K562 (cell line): Measurements from ENCODE around the gene PDIA2. TPM values are rescaled to one million over a fixed set of nuclear protein-coding genes. Genes with fewer than 3 reads are reported as not detected.

Experiments used
- BMI1 ChIP-seq: fragments of 150-350 bp; IDR thresholded peaks from 2 replicates; pipeline ENCODE4 v1.6.1; 2014; ENCODE audit warnings: low read length
- CBX1 ChIP-seq: sonication (generic); IDR thresholded peaks from 2 replicates; pipeline ENCODE4 v1.6.1; 2016; ENCODE audit warnings: antibody characterized with exemption, low read depth, mild to moderate bottlenecking
- CHCHD3 ChIP-seq: fragments of 250-450 bp; sonication (Bioruptor Pico); IDR thresholded peaks from 2 replicates; pipeline ENCODE4 v2.1.2; 2022; ENCODE audit warnings: mild to moderate bottlenecking
- CTBP1 ChIP-seq: fragments of 450-650 bp; IDR thresholded peaks from 2 replicates; pipeline ENCODE4 v1.6.1; 2016; ENCODE audit warnings: borderline replicate concordance
- ELF2 ChIP-seq: fragments of 250-450 bp; sonication (Bioruptor Pico); IDR thresholded peaks from 2 replicates; pipeline ENCODE4 v1.5.0; 2021; ENCODE audit warnings: mild to moderate bottlenecking
- ERF ChIP-seq: fragments of 450-650 bp; formaldehyde crosslinking; IDR thresholded peaks from 2 replicates; pipeline ENCODE4 v1.4.0; 2020; ENCODE audit warnings: mild to moderate bottlenecking, mixed read lengths
- GATA2 ChIP-seq: sonication (generic); formaldehyde crosslinking; IDR thresholded peaks from 2 replicates; pipeline ENCODE4 v1.4.0; 2020; ENCODE audit warnings: mild to moderate bottlenecking, missing genetic modification reagents
- GTF2A2 ChIP-seq: IDR thresholded peaks from 2 replicates; pipeline ENCODE4 v1.6.1; 2016; ENCODE audit warnings: mild to moderate bottlenecking, missing genetic modification characterization, missing compliant biosample characterization
- KAT8 ChIP-seq: fragments of 450-650 bp; IDR thresholded peaks from 2 replicates; pipeline ENCODE4 v1.6.1; 2016; ENCODE audit warnings: low read depth, mild to moderate bottlenecking
- KDM4B ChIP-seq, 2 experiments: fragments of 450-650 bp in 1 of 2; sonication (generic) in 1 of 2; IDR thresholded peaks; 2 replicates each; pipeline ENCODE4 v1.6.1; 2016 to 2017; ENCODE audit warnings: borderline replicate concordance in 2 of 2, antibody characterized with exemption in 1 of 2, low read depth in 1 of 2, mild to moderate bottlenecking in 1 of 2
- KLF6 ChIP-seq: fragments of 250-450 bp; sonication (Bioruptor Pico); IDR thresholded peaks from 2 replicates; pipeline ENCODE4 v1.4.0; 2020; ENCODE audit warnings: mild to moderate bottlenecking, moderate library complexity, borderline replicate concordance
- NFE2L1 ChIP-seq: fragments of 450-650 bp; IDR thresholded peaks from 2 replicates; pipeline ENCODE4 v1.6.1; 2016; ENCODE audit warnings: missing genetic modification characterization, low read depth, mild to moderate bottlenecking, missing compliant biosample characterization, moderate library complexity, borderline replicate concordance
- NR2C1 ChIP-seq, 2 experiments: fragments of 450-650 bp; IDR thresholded peaks; 2 replicates each; pipeline ENCODE4 v1.6.1; 2017; ENCODE audit warnings: mild to moderate bottlenecking in 2 of 2, antibody characterized with exemption in 1 of 2, inconsistent platforms in 1 of 2, missing compliant biosample characterization in 1 of 2, missing genetic modification characterization in 1 of 2
- NR4A1 ChIP-seq, 2 experiments: fragments of 250-450 bp in 1 of 2; fragments of 450-650 bp in 1 of 2; sonication (Bioruptor Pico) in 1 of 2; IDR thresholded peaks; 2 replicates each; pipeline versions ENCODE4 v1.4.0 to v1.6.1; 2016 to 2020; ENCODE audit warnings: mild to moderate bottlenecking in 2 of 2, missing compliant biosample characterization in 1 of 2, missing genetic modification characterization in 1 of 2, moderate library complexity in 1 of 2
- PML ChIP-seq: IDR thresholded peaks from 2 replicates; pipeline ENCODE4 v1.6.1; 2012; ENCODE audit warnings: low read length, inconsistent platforms
- POLR2B ChIP-seq: fragments of 450-650 bp; IDR thresholded peaks from 2 replicates; pipeline ENCODE4 v1.6.1; 2018; ENCODE audit warnings: low read depth; ENCODE audit not compliant: partially characterized antibody
- RFX1 ChIP-seq: fragments of 450-650 bp; IDR thresholded peaks from 2 replicates; pipeline ENCODE4 v1.6.1; 2016; ENCODE audit warnings: mild to moderate bottlenecking, moderate library complexity
- SOX6 ChIP-seq: fragments of 450-650 bp; IDR thresholded peaks from 2 replicates; pipeline ENCODE4 v1.6.1; 2014; ENCODE audit warnings: mild to moderate bottlenecking
- TEAD2 ChIP-seq: fragments of 450-650 bp; IDR thresholded peaks from 2 replicates; pipeline ENCODE4 v1.6.1; 2016; ENCODE audit warnings: missing genetic modification characterization, control low read depth, missing compliant biosample characterization
- ZBTB5 ChIP-seq: fragments of 450-650 bp; IDR thresholded peaks from 2 replicates; pipeline ENCODE4 v1.6.1; 2017; ENCODE audit warnings: antibody characterized with exemption
- ZNF165 ChIP-seq: fragments of 250-450 bp; sonication (Bioruptor Pico); IDR thresholded peaks from 2 replicates; pipeline ENCODE4 v1.4.0; 2020; ENCODE audit warnings: borderline replicate concordance
- ZNF316 ChIP-seq: fragments of 450-650 bp; IDR thresholded peaks from 2 replicates; pipeline ENCODE4 v1.6.1; 2016
- polyA plus RNA-seq, 8 experiments: library from polyadenylated mRNA; depleted of rRNA in 4 of 8; stranded (reverse) in 5 of 8; unstranded in 3 of 8; fragments of >200 nt; fragmentation: Nextera tagmentation in 2 of 8; fragmentation: Illumina TruSeq in 1 of 8; extraction: Ambion mirVana in 2 of 8; extraction: Trizol in 1 of 8; gene quantifications; 2 replicates each; pipeline versions ENCODE4 v1.2.1 to v1.2.3, GENCODE V29; 2011 to 2014; ENCODE audit warnings: inconsistent platforms in 1 of 8, missing spikeins in 1 of 8
- total RNA-seq, 7 experiments: library from RNA; depleted of rRNA in 6 of 7; stranded (reverse); fragments of >200 nt in 6 of 7; fragmentation: Illumina TruSeq in 2 of 7; extraction: Trizol in 2 of 7; gene quantifications; 2 replicates each; pipeline versions ENCODE4 v1.2.1 to v1.2.3, GENCODE V29; 2011 to 2021; ENCODE audit warnings: low replicate concordance in 1 of 7
- TF ChIP-seq, protein P1 (sequence below): fragments of 250-450 bp; sonication (Bioruptor Pico); IDR thresholded peaks from 2 replicates; pipeline ENCODE4 v1.5.0; 2021; ENCODE audit warnings: mild to moderate bottlenecking, moderate library complexity

Gene PDIA2
- total and polyA plus RNA-seq, 9 of the 15 experiments (the other 6 are each of a cell fraction or from before 2014, with no cell fraction given) = 0.13 to 0.92 (median 0.23) TPM; not detected in 4

GRCh38 chr16:234468-235305 is 48.3 kb upstream of the PDIA2 start, which contains the start of gene FAM234A (continued):
- peak; percentile 82 for TF ChIP-seq POLR2B
- TF ChIP-seq CHCHD3 (CRISPR knock-in tag) = no peak
- no peak for TF ChIP-seq GTF2A2 (tag)
- TF ChIP-seq BMI1 = no peak
- TF ChIP-seq ERF (CRISPR knock-in tag) = 0 out of 2 replicates have a peak, but pooled peaks have one; percentile 12
- TF ChIP-seq SOX6 = peak; percentile 19; the same call in 1 of the 2 replicates
- peak; percentile 31; the same call in 1 of the 2 replicates for TF ChIP-seq ZNF316
- TF ChIP-seq CBX1 = peak; percentile 68; the same call in 1 of the 2 replicates
- no peak for TF ChIP-seq KLF6
- TF ChIP-seq NR4A1 (CRISPR knock-in tag; IDR thresholded peaks at IDR 0.05) = no peak
- no peak for TF ChIP-seq NR4A1 (tag; IDR thresholded peaks at IDR 0.05)
- no peak for TF ChIP-seq TEAD2 (tag)
- no peak for TF ChIP-seq KAT8
- TF ChIP-seq ZBTB5 = no peak
- TF ChIP-seq NFE2L1 (tag) = no peak
- peak; percentile 35; the same call in 1 of the 2 replicates for TF ChIP-seq PML
- TF ChIP-seq NR2C1 (IDR thresholded peaks at IDR 0.05) = no peak; the same call in 1 of the 2 replicates
- TF ChIP-seq NR2C1 (tag; IDR thresholded peaks at IDR 0.05) = no peak
- TF ChIP-seq, protein P1, sequence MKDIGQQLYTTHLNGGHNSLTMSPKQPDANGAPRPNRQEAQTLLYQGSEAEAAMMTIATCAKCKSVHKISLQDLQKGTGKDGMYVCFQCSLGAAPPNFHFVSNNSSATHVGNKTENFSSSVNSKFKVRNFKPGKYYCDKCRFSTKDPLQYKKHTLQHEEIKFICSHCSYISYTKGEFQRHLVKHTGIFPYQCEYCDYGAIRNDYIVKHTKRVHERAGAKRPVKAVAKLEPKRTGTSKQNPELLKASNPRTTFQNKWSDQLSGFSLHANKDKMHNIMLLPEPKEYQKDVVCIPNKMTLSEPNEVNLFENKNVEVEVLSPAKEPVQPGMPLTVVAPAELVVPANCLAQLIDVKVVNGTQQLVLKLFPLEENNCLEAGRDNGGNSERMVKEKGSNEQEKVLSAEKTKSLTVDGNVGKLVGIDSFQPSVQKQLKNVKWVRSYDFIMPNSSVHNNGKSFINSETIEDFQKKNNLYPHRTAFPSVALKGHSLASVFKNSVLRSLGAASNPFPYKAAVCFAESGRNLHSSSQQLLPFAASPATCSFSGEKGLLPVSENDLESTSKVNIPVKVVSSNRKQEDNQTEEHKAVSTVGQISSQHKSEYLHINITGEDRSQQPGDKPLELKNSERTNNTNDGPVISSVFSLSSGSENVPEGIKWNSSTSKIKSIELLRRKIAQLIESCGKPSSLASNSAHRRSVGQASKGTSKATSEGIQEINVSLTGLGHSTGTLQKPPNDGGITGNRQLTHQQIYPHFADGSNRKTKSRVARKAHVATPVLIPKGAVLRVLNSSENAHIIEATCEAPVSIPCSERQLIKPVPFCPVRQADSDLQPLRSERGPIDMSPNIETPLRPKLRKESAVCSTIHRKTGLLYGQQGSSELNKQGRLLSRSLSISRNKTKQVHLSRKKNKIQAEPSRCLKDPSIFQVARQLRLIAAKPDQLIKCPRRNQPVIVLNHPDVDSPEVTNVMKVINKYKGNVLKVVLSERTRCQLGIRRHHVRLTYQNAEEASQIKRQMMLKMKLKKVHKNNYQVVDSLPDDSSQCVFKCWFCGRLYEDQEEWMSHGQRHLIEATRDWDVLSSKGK (CRISPR knock-in tag) = no peak
- no peak for TF ChIP-seq ELF2 (CRISPR knock-in tag)
- 0 out of 4 replicates have a peak, but pooled peaks of 1 of the 2 experiments have one; percentile 45 for TF ChIP-seq KDM4B (IDR thresholded peaks at IDR 0.05; ENCODE audit: borderline replicate concordance in 2 of 2, low read depth in 1 of 2)
- TF ChIP-seq ZNF165 = no peak
- TF ChIP-seq CTBP1 = peak; percentile 93
- TF ChIP-seq GATA2 (CRISPR knock-in tag) = no peak
- peak; percentile 94 for TF ChIP-seq RFX1
